ENCODE results near the gene ERGIC3.
"Not testable (repeated sequence)": the region's sequence is repeated elsewhere in the genome, so short reads cannot be mapped to it uniquely, and the experiment has no call there.

The ERGIC3 gene

GRCh38 chr20:35518955-35519354 is 22.9 kb upstream of the ERGIC3 start:
- no peak for DNase-seq

GRCh38 chr20:35523298-35523888 is 18.5 kb upstream of the ERGIC3 start:
- peak; percentile 5 for DNase-seq

- DNase-seq: no peak
These were observed 16.2 kb upstream of the ERGIC3 start for GRCh38 chr20:35525639-35526038.

- no peak for DNase-seq
These were observed 14.6 kb upstream of the ERGIC3 start for GRCh38 chr20:35527122-35527769.

- DNase-seq: no peak
These were observed 12.3 kb upstream of the ERGIC3 start, which contains the start of gene C20orf173 for GRCh38 chr20:35529552-35529951. C20orf173 (minus strand) TSS chr20:35529652; CDS start chr20:35529373, 279 bp downstream.

- peak; percentile 85 for DNase-seq
These were observed 2.1 kb upstream of the ERGIC3 start for GRCh38 chr20:35539756-35540212.

GRCh38 chr20:35541118-35541782 is 628 bp upstream of the ERGIC3 start:
- no peak for DNase-seq

- no peak for DNase-seq
These were observed 1.1 kb downstream of the ERGIC3 start for GRCh38 chr20:35542990-35543389.

- DNase-seq: no peak
These were observed 2.6 kb downstream of the ERGIC3 start for GRCh38 chr20:35544436-35544835.

GRCh38 chr20:35544941-35545340 is 3.1 kb downstream of the ERGIC3 start:
- not testable (repeated sequence) for DNase-seq

- no peak for DNase-seq
These were observed 4.2 kb downstream of the ERGIC3 start for GRCh38 chr20:35546127-35546526.

GRCh38 chr20:35547329-35547728 is 5.5 kb downstream of the ERGIC3 start:
- DNase-seq: no peak

- DNase-seq: no peak
These were observed 9.6 kb downstream of the ERGIC3 start for GRCh38 chr20:35551503-35551902.

- DNase-seq: no peak
These were observed 11.0 kb downstream of the ERGIC3 start for GRCh38 chr20:35552914-35553313.

GRCh38 chr20:35555461-35555860 is 13.6 kb downstream of the ERGIC3 start:
- not testable (repeated sequence) for DNase-seq

GRCh38 chr20:35555951-35556645 is 14.2 kb downstream of the ERGIC3 start:
- no peak for DNase-seq

GRCh38 chr20:35556871-35557270 is 15.0 kb downstream of the ERGIC3 start:
- no peak for DNase-seq

- no peak for DNase-seq
These were observed 16.6 kb downstream of the ERGIC3 start for GRCh38 chr20:35558451-35558850.

- peak; percentile 21 for DNase-seq
These were observed 17.3 kb downstream of the ERGIC3 start for GRCh38 chr20:35559042-35559693.

- DNase-seq: no peak
These were observed 18.2 kb downstream of the ERGIC3 start for GRCh38 chr20:35560105-35560511.

- DNase-seq: no peak
These were observed 18.7 kb downstream of the ERGIC3 start for GRCh38 chr20:35560541-35560940.

- DNase-seq: peak; percentile 41
These were observed 19.4 kb downstream of the ERGIC3 start for GRCh38 chr20:35561268-35561667.

- DNase-seq: no peak
These were observed 19.8 kb downstream of the ERGIC3 start for GRCh38 chr20:35561671-35562070.

Data from MV-4-11 (cell line).